ENCODE measurements around the gene CCDC28A. TPM values are rescaled to one million over a fixed set of nuclear protein-coding genes. Genes with fewer than 3 reads are reported as not detected.

Gene CCDC28A
- polyA plus RNA-seq, 4 donors, result 24.1 to 59.5 (median 36.9) TPM

DNA sequence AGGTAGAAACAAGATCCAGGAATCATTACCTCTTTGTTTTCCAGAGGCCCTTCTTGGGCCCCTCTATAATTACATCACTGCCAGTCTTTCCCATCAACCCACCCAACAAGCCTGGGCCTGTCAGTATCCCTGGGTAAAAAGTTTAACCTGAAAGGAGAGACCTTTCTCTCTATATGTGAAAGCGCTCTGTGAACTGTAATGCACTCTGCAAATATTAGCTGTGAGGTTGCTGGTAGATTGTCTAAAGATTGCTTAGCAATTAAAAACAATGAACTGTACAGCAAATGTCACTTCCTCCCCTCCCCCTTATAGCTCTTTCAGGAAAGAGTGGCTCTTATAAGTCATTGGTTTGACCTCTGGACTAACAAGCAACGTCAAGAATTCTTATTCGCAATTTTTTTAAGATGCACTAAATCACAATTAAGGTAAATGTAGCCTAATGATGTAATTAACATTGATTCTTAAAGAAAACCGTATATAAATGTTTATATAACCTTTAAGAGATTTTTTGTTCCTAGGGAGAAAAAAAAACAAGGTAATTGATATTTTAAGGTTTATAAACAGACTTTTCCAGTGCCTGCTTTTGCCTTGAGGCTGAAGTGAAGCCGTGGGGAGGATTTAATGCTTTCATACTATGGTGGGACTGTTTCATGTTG, 40.7 kb downstream of the CCDC28A start:
- DNase-seq (peak; percentile 20 to 48), FAIRE-seq (no peak)
- 28 to 47% (median 40%) methylated on average over 5 of the region's 5 CpGs for WGBS, 3 donors
- no peaks in the 10 kb centered on the region for H3K36me3 ChIP-seq (ENCODE audit: control insufficient read depth in 3 of 3, insufficient read depth in 2 of 3, low read depth in 1 of 3, low read length in 3 of 3)
- no peak overlapping the region for H3K27ac ChIP-seq (ENCODE audit: low read depth in 1 of 3, low read length in 2 of 3)
- peaks cover 0 to 14% (median 0%) of the 10 kb centered on the region in 3 donors for H3K4me1 ChIP-seq (ENCODE audit: control insufficient read depth in 3 of 3, insufficient read depth in 2 of 3, low read depth in 1 of 3, low read length in 2 of 3)
- no peak overlapping the region for H3K4me3 ChIP-seq (ENCODE audit: low read depth in 1 of 3, low read length in 3 of 3)
- no peaks in the 10 kb centered on the region for H3K9me3 ChIP-seq (ENCODE audit: control insufficient read depth in 2 of 2, insufficient read depth in 1 of 2, low read depth in 1 of 2, low read length in 1 of 2)
- H3K27me3 ChIP-seq (ENCODE audit: control insufficient read depth in 3 of 3, insufficient read depth in 3 of 3, low read length in 3 of 3), result no peaks in the 10 kb centered on the region

DNA sequence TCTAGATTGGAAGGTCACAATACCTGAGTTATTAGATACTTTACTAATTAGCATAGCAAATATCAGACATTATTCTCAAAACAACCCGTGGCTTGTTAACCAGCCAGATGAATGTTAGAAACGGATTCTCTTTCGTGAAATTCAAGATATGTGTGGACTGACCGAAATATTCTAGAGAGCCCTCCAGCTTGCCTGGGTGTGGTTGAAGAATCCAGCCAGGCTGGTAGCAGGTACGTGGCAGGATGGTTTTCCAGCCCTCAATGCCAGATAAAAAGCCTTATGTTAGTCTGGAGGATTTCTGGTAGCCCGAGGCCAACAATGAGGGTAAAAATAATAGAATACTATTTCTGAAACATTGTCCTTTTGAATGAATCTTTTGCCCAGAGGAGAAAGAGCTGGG, 41.7 kb downstream of the CCDC28A start:
- H3K27me3 ChIP-seq (ENCODE audit: control insufficient read depth in 3 of 3, insufficient read depth in 3 of 3, low read length in 3 of 3), result no peaks in the 10 kb centered on the region
- no peak overlapping the region for H3K27ac ChIP-seq (ENCODE audit: low read depth in 1 of 3, low read length in 2 of 3)
- H3K4me1 ChIP-seq (ENCODE audit: control insufficient read depth in 3 of 3, insufficient read depth in 2 of 3, low read depth in 1 of 3, low read length in 2 of 3), result peaks cover 0 to 14% (median 0%) of the 10 kb centered on the region in 3 donors
- no peaks in the 10 kb centered on the region for H3K9me3 ChIP-seq (ENCODE audit: control insufficient read depth in 2 of 2, insufficient read depth in 1 of 2, low read depth in 1 of 2, low read length in 1 of 2)
- no peak overlapping the region for H3K4me3 ChIP-seq (ENCODE audit: low read depth in 1 of 3, low read length in 3 of 3)
- FAIRE-seq, result no peak
- no peaks in the 10 kb centered on the region for H3K36me3 ChIP-seq (ENCODE audit: control insufficient read depth in 3 of 3, insufficient read depth in 2 of 3, low read depth in 1 of 3, low read length in 3 of 3)
- no peak for DNase-seq
- WGBS, 3 donors, result 73 to 86% (median 79%) methylated on average over 6 of the region's 6 CpGs

- Histone ChIP-seq H3K4me1 (ENCODE audit: control insufficient read depth in 3 of 3, insufficient read depth in 2 of 3, low read depth in 1 of 3, low read length in 2 of 3) (peaks cover 0 to 14% (median 0%) of the 10 kb centered on the region in 3 donors), H3K4me3 (ENCODE audit: low read depth in 1 of 3, low read length in 3 of 3) (no peak overlapping the region), H3K27me3 (ENCODE audit: control insufficient read depth in 3 of 3, insufficient read depth in 3 of 3, low read length in 3 of 3) (no peaks in the 10 kb centered on the region), H3K36me3 (ENCODE audit: control insufficient read depth in 3 of 3, insufficient read depth in 2 of 3, low read depth in 1 of 3, low read length in 3 of 3) (no peaks in the 10 kb centered on the region), H3K9me3 (ENCODE audit: control insufficient read depth in 2 of 2, insufficient read depth in 1 of 2, low read depth in 1 of 2, low read length in 1 of 2) (no peaks in the 10 kb centered on the region), H3K27ac (ENCODE audit: low read depth in 1 of 3, low read length in 2 of 3) (no peak overlapping the region)
- FAIRE-seq, result no peak
- 21 to 41% (median 34%) methylated on average over 4 of the region's 4 CpGs for WGBS, 3 donors
- peak; percentile 69 to 73 for DNase-seq
Observed at GRCh38 chr6:138815797-138816528, 42.4 kb downstream of the CCDC28A start.

GRCh38 chr6:138817799-138818198, 44.2 kb downstream of the CCDC28A start:
- FAIRE-seq, result no peak
- peaks cover 0 to 14% (median 0%) of the 10 kb centered on the region in 3 donors for H3K4me1 ChIP-seq (ENCODE audit: control insufficient read depth in 3 of 3, insufficient read depth in 2 of 3, low read depth in 1 of 3, low read length in 2 of 3)
- 11 to 34% (median 19%) methylated on average over 4 of the region's 4 CpGs for WGBS, 3 donors
- H3K4me3 ChIP-seq (ENCODE audit: low read depth in 1 of 3, low read length in 3 of 3), result no peak overlapping the region
- no peaks in the 10 kb centered on the region for H3K9me3 ChIP-seq (ENCODE audit: control insufficient read depth in 2 of 2, insufficient read depth in 1 of 2, low read depth in 1 of 2, low read length in 1 of 2)
- H3K36me3 ChIP-seq (ENCODE audit: control insufficient read depth in 3 of 3, insufficient read depth in 2 of 3, low read depth in 1 of 3, low read length in 3 of 3), result no peaks in the 10 kb centered on the region
- peak overlapping the region in 2 of 3 donors; percentile 52 to 55 for H3K27ac ChIP-seq (ENCODE audit: low read depth in 1 of 3, low read length in 2 of 3)
- no peaks in the 10 kb centered on the region for H3K27me3 ChIP-seq (ENCODE audit: control insufficient read depth in 3 of 3, insufficient read depth in 3 of 3, low read length in 3 of 3)
- peak; percentile 93 to 96 for DNase-seq

- Histone ChIP-seq H3K36me3 (ENCODE audit: control insufficient read depth in 3 of 3, insufficient read depth in 2 of 3, low read depth in 1 of 3, low read length in 3 of 3) (no peaks in the 10 kb centered on the region), H3K4me3 (ENCODE audit: low read depth in 1 of 3, low read length in 3 of 3) (no peak overlapping the region), H3K4me1 (ENCODE audit: control insufficient read depth in 3 of 3, insufficient read depth in 2 of 3, low read depth in 1 of 3, low read length in 2 of 3) (peaks cover 0 to 14% (median 0%) of the 10 kb centered on the region in 3 donors), H3K27me3 (ENCODE audit: control insufficient read depth in 3 of 3, insufficient read depth in 3 of 3, low read length in 3 of 3) (no peaks in the 10 kb centered on the region), H3K9me3 (ENCODE audit: control insufficient read depth in 2 of 2, insufficient read depth in 1 of 2, low read depth in 1 of 2, low read length in 1 of 2) (no peaks in the 10 kb centered on the region), H3K27ac (ENCODE audit: low read depth in 1 of 3, low read length in 2 of 3) (peak overlapping the region in 1 of 3 donors; percentile 55)
- FAIRE-seq (no peak), DNase-seq (no peak)
- 52 to 59% (median 58%) methylated on average over 10 of the region's 10 CpGs for WGBS, 3 donors
Observed at GRCh38 chr6:138818496-138819194, 45.1 kb downstream of the CCDC28A start.

GRCh38 chr6:138821519-138821918, 48.0 kb downstream of the CCDC28A start:
- Histone ChIP-seq H3K4me3 (ENCODE audit: low read depth in 1 of 3, low read length in 3 of 3) (no peak overlapping the region), H3K27me3 (ENCODE audit: control insufficient read depth in 3 of 3, insufficient read depth in 3 of 3, low read length in 3 of 3) (no peaks in the 10 kb centered on the region), H3K36me3 (ENCODE audit: control insufficient read depth in 3 of 3, insufficient read depth in 2 of 3, low read depth in 1 of 3, low read length in 3 of 3) (no peaks in the 10 kb centered on the region), H3K27ac (ENCODE audit: low read depth in 1 of 3, low read length in 2 of 3) (no peak overlapping the region), H3K4me1 (ENCODE audit: control insufficient read depth in 3 of 3, insufficient read depth in 2 of 3, low read depth in 1 of 3, low read length in 2 of 3) (peaks cover 0 to 10% (median 0%) of the 10 kb centered on the region in 3 donors), H3K9me3 (ENCODE audit: control insufficient read depth in 2 of 2, insufficient read depth in 1 of 2, low read depth in 1 of 2, low read length in 1 of 2) (no peaks in the 10 kb centered on the region)
- FAIRE-seq (no peak), DNase-seq (no peak)
- WGBS, 3 donors, result 94 to 97% (median 96%) methylated on average over 4 of the region's 4 CpGs

GRCh38 chr6:138824482-138825144, 51.0 kb downstream of the CCDC28A start:
- Histone ChIP-seq H3K4me1 (ENCODE audit: control insufficient read depth in 3 of 3, insufficient read depth in 2 of 3, low read depth in 1 of 3, low read length in 2 of 3) (no peaks in the 10 kb centered on the region), H3K9me3 (ENCODE audit: control insufficient read depth in 2 of 2, insufficient read depth in 1 of 2, low read depth in 1 of 2, low read length in 1 of 2) (no peaks in the 10 kb centered on the region), H3K4me3 (ENCODE audit: low read depth in 1 of 3, low read length in 3 of 3) (no peak overlapping the region), H3K27me3 (ENCODE audit: control insufficient read depth in 3 of 3, insufficient read depth in 3 of 3, low read length in 3 of 3) (no peaks in the 10 kb centered on the region), H3K36me3 (ENCODE audit: control insufficient read depth in 3 of 3, insufficient read depth in 2 of 3, low read depth in 1 of 3, low read length in 3 of 3) (no peaks in the 10 kb centered on the region), H3K27ac (ENCODE audit: low read depth in 1 of 3, low read length in 2 of 3) (no peak overlapping the region)
- FAIRE-seq, result no peak
- no peak for DNase-seq
- WGBS, 3 donors, result 83 to 89% (median 85%) methylated on average over 11 of the region's 11 CpGs

GRCh38 chr6:138830248-138830647, 56.7 kb downstream of the CCDC28A start:
- H3K4me1 ChIP-seq (ENCODE audit: control insufficient read depth in 3 of 3, insufficient read depth in 2 of 3, low read depth in 1 of 3, low read length in 2 of 3), result no peaks in the 10 kb centered on the region
- H3K9me3 ChIP-seq (ENCODE audit: control insufficient read depth in 2 of 2, insufficient read depth in 1 of 2, low read depth in 1 of 2, low read length in 1 of 2), result peaks cover 0 to 4% of the 10 kb centered on the region in 2 donors
- WGBS, 3 donors, result 79 to 84% (median 83%) methylated on average over 7 of the region's 7 CpGs
- DNase-seq, result no peak
- no peak overlapping the region for H3K27ac ChIP-seq (ENCODE audit: low read depth in 1 of 3, low read length in 2 of 3)
- H3K27me3 ChIP-seq (ENCODE audit: control insufficient read depth in 3 of 3, insufficient read depth in 3 of 3, low read length in 3 of 3), result no peaks in the 10 kb centered on the region
- no peak overlapping the region for H3K4me3 ChIP-seq (ENCODE audit: low read depth in 1 of 3, low read length in 3 of 3)
- FAIRE-seq, result no peak
- no peaks in the 10 kb centered on the region for H3K36me3 ChIP-seq (ENCODE audit: control insufficient read depth in 3 of 3, insufficient read depth in 2 of 3, low read depth in 1 of 3, low read length in 3 of 3)
